ENCODE results near the gene KDM1A. TPM values are rescaled to one million over a fixed set of nuclear protein-coding genes. Genes with fewer than 3 reads are reported as not detected.
A peak's percentile ranks its signal among the peaks of the same experiment; 100 is the strongest.

The KDM1A gene
- total and polyA plus RNA-seq, 9 of the 15 experiments (the other 6 are each of a cell fraction or from before 2014, with no cell fraction given) = 59.2 to 181 (median 168) TPM

GRCh38 chr1:23019094-23019862, at the start of gene KDM1A (continued):
- TF ChIP-seq REST (IDR thresholded peaks at IDR 0.05; ENCODE audit: borderline replicate concordance) = no peak; the same call in 1 of the 2 replicates
- TF ChIP-seq REST (CRISPR knock-in tag; IDR thresholded peaks at IDR 0.05; ENCODE audit: low read depth) = peak; percentile 47; the same call in 1 of the 2 replicates
- no peak for TF ChIP-seq MITF (IDR thresholded peaks at IDR 0.05)
- TF ChIP-seq HMGXB4 (CRISPR knock-in tag; IDR thresholded peaks at IDR 0.05) = peak; percentile 86; the same call in 1 of the 2 replicates
- TF ChIP-seq ZNF717 (CRISPR knock-in tag; IDR thresholded peaks at IDR 0.05) = no peak
- TF ChIP-seq BMI1 (IDR thresholded peaks at IDR 0.05; ENCODE audit: low read length) = 0 out of 2 replicates have a peak, but pooled peaks have one; percentile 47
- TF ChIP-seq KLF1 (tag; IDR thresholded peaks at IDR 0.05) = 0 out of 2 replicates have a peak, but pooled peaks have one; percentile 17
- TF ChIP-seq IFI16 (CRISPR knock-in tag; IDR thresholded peaks at IDR 0.05) = no peak
- TF ChIP-seq FOXJ2 (tag; IDR thresholded peaks at IDR 0.05) = peak; percentile 19; the same call in 1 of the 2 replicates
- TF ChIP-seq ZNF511 (CRISPR knock-in tag; IDR thresholded peaks at IDR 0.05) = peak; percentile 81
- peak; percentile 77; the same call in 1 of the 2 replicates for TF ChIP-seq DIDO1 (tag; IDR thresholded peaks at IDR 0.05; ENCODE audit: low read depth)
- no peak for TF ChIP-seq ZNF134 (CRISPR knock-in tag; conservative IDR thresholded peaks at IDR 0.05)
- TF ChIP-seq ZBTB12 (CRISPR knock-in tag; IDR thresholded peaks at IDR 0.05) = no peak; the same call in 1 of the 2 replicates
- TF ChIP-seq ZNF77 (CRISPR knock-in tag; IDR thresholded peaks at IDR 0.05) = no peak
- no peak for TF ChIP-seq HSF4 (CRISPR knock-in tag; IDR thresholded peaks at IDR 0.05; ENCODE audit: borderline replicate concordance)

Data from K562 (cell line).